ENCODE data around the gene PDE4C. TPM values are rescaled to one million over a fixed set of nuclear protein-coding genes. Genes with fewer than 3 reads are reported as not detected.

The PDE4C gene
- total and polyA plus RNA-seq, 9 of the 15 experiments (the other 6 are each of a cell fraction or from before 2014, with no cell fraction given) = 0.04 to 0.91 (median 0.20) TPM; not detected in 1

- TF ChIP-seq MXD1 (CRISPR knock-in tag; IDR thresholded peaks at IDR 0.05; ENCODE audit: borderline replicate concordance, poor library complexity, severe bottlenecking) (no peak), SMARCA4 (IDR thresholded peaks at IDR 0.05) (0 out of 2 replicates have a peak, but pooled peaks have one; percentile 28), ZSCAN32 (CRISPR knock-in tag; IDR thresholded peaks at IDR 0.05) (no peak), ESRRA (IDR thresholded peaks at IDR 0.05; ENCODE audit: borderline replicate concordance, low read depth) (no peak), ZHX1 (conservative IDR thresholded peaks at IDR 0.05; ENCODE audit: low read length) (no peak), MAFK (IDR thresholded peaks at IDR 0.05; ENCODE audit: low read length) (no peak), NCOA4 (IDR thresholded peaks at IDR 0.05; ENCODE audit: partially characterized antibody) (no peak), DMBX1 (CRISPR knock-in tag; IDR thresholded peaks at IDR 0.05; ENCODE audit: borderline replicate concordance) (peak; percentile 84; the same call in 1 of the 2 replicates), ZFP1 (CRISPR knock-in tag; IDR thresholded peaks at IDR 0.05) (no peak), ZNF57 (CRISPR knock-in tag; IDR thresholded peaks at IDR 0.05) (no peak), THAP12 (CRISPR knock-in tag; IDR thresholded peaks at IDR 0.05) (no peak), ZNF263 (CRISPR knock-in tag; IDR thresholded peaks at IDR 0.05; ENCODE audit: borderline replicate concordance) (peak; percentile 70; the same call in 1 of the 2 replicates), ZNF224 (CRISPR knock-in tag; IDR thresholded peaks at IDR 0.05) (peak; percentile 44; the same call in 1 of the 2 replicates), ETS1 (conservative IDR thresholded peaks at IDR 0.05; ENCODE audit: control insufficient read depth, low read depth, low read length) (peak; percentile 86), TAF1 (IDR thresholded peaks at IDR 0.05; ENCODE audit: control insufficient read depth, extremely low read depth, insufficient read depth, low read length, severe bottlenecking) (no peak), RAD21 (CRISPR knock-in tag; conservative IDR thresholded peaks at IDR 0.05 in 1 of 2, IDR thresholded peaks at IDR 0.05 in 1 of 2) (no peak), BRD9 (IDR thresholded peaks at IDR 0.05; ENCODE audit: low read depth, partially characterized antibody) (no peak), LARP7 (IDR thresholded peaks at IDR 0.05) (no peak), POLR2H (tag; IDR thresholded peaks at IDR 0.05; ENCODE audit: low read depth) (no peak), BACH1 (tag; IDR thresholded peaks at IDR 0.05) (peak; percentile 55; the same call in 1 of the 2 replicates), POLR2A (conservative IDR thresholded peaks at IDR 0.05) (no peak), GATAD2B (IDR thresholded peaks at IDR 0.05; ENCODE audit: borderline replicate concordance) (no peak), DACH1 (IDR thresholded peaks at IDR 0.05; ENCODE audit: partially characterized antibody) (no peak)
These were observed 7.1 kb upstream of the PDE4C start (continued) for GRCh38 chr19:18233224-18233825.
